H1 (cell line): ENCODE data around the gene BIN2. TPM values are rescaled to one million over a fixed set of nuclear protein-coding genes. Genes with fewer than 3 reads are reported as not detected.
A peak's percentile ranks its signal among the peaks of the same experiment; 100 is the strongest.

Source experiments
- CTCF ChIA-PET: fragments of 300-600 bp; sonication (Branson Sonifier 250); formaldehyde crosslinking; loops from one replicate; lab custom pipeline; 2021; ENCODE audit not compliant: partially characterized antibody; lab: Charles Lee
- POLR2A ChIA-PET: fragments of 300-600 bp; sonication (Branson Sonifier 250); formaldehyde crosslinking; loops from one replicate; lab custom pipeline; 2021; ENCODE audit warnings: inconsistent platforms; ENCODE audit not compliant: partially characterized antibody; lab: Charles Lee
- DNase-seq, 2 experiments: peaks; one replicate each; pipeline versions ENCODE4 v3.0.0 to v3.0.0-alpha.2; 2010 to 2022; ENCODE audit warnings: low spot score in 2 of 2, low read depth in 1 of 2, mixed read lengths in 1 of 2
- FAIRE-seq: peaks from 2 replicates; lab custom pipeline; 2011; peaks lifted over from hg19 to GRCh38; lab: Jason Lieb, UNC
- H2AFZ ChIP-seq: 2 replicates; pipeline ENCODE4 v1.8.1; 2012; ENCODE audit warnings: low read length, inconsistent platforms
- H2AK5ac ChIP-seq: 2 replicates; pipeline ENCODE4 v1.6.1; 2013; ENCODE audit warnings: low read depth, low read length
- H2BK120ac ChIP-seq: replicated peaks from 2 replicates; pipeline ENCODE3; 2013; ENCODE audit warnings: low read depth, low read length, inconsistent platforms
- H2BK12ac ChIP-seq: 2 replicates; pipeline ENCODE4 v1.6.1; 2013; ENCODE audit warnings: low read depth, low read length
- H2BK15ac ChIP-seq: 2 replicates; pipeline ENCODE4 v1.6.1; 2013; ENCODE audit warnings: low read length
- H2BK20ac ChIP-seq: 2 replicates; pipeline ENCODE4 v1.6.1; 2013; ENCODE audit warnings: low read length
- H2BK5ac ChIP-seq: 2 replicates; pipeline ENCODE4 v1.6.1; 2013; ENCODE audit warnings: low read depth, low read length
- H3K14ac ChIP-seq: 2 replicates; pipeline ENCODE4 v1.6.1; 2013; ENCODE audit warnings: inconsistent platforms; ENCODE audit not compliant: insufficient read length
- H3K18ac ChIP-seq: 2 replicates; pipeline ENCODE4 v1.6.1; 2013; ENCODE audit warnings: low read length; ENCODE audit errors: extremely low read depth
- H3K23ac ChIP-seq: 2 replicates; pipeline ENCODE4 v1.6.1; 2013; ENCODE audit warnings: inconsistent platforms; ENCODE audit not compliant: insufficient read length
- H3K23me2 ChIP-seq: 2 replicates; pipeline ENCODE4 v1.6.1; 2013; ENCODE audit warnings: low read depth, low read length
- H3K27ac ChIP-seq: 2 replicates; pipeline ENCODE4 v1.6.1; 2011; ENCODE audit warnings: low read depth, low read length, inconsistent platforms
- H3K27me3 ChIP-seq, 4 experiments: replicated peaks in 1 of 4; 1 replicate in 1 of 4; 2 replicates in 3 of 4; pipeline versions ENCODE4 v1.6.1 to v1.8.1; 2011 to 2013; ENCODE audit warnings: low read length in 3 of 4, mild to moderate bottlenecking in 3 of 4, inconsistent platforms in 2 of 4, mixed read lengths in 2 of 4, moderate library complexity in 1 of 4; ENCODE audit not compliant: control insufficient read depth in 3 of 4, insufficient read depth in 3 of 4; ENCODE audit errors: extremely low read depth in 1 of 4
- H3K36me3 ChIP-seq, 4 experiments: 2 replicates each; pipeline versions ENCODE4 v1.6.1 to v1.8.1; 2011 to 2013; ENCODE audit warnings: mild to moderate bottlenecking in 4 of 4, low read length in 3 of 4, moderate library complexity in 2 of 4, control low read depth in 1 of 4, inconsistent platforms in 1 of 4; ENCODE audit not compliant: insufficient read depth in 4 of 4, control insufficient read depth in 2 of 4
- H3K4ac ChIP-seq: replicated peaks from 2 replicates; pipeline ENCODE3; 2013; ENCODE audit warnings: low read length, low read depth, mixed read lengths, inconsistent platforms; ENCODE audit not compliant: insufficient read length
- H3K4me1 ChIP-seq, 4 experiments: replicated peaks in 1 of 4; 1 replicate in 1 of 4; 2 replicates in 3 of 4; pipeline versions ENCODE4 v1.6.1 to v1.8.1; 2011 to 2013; ENCODE audit warnings: low read length in 3 of 4, inconsistent platforms in 2 of 4, mixed read lengths in 1 of 4; ENCODE audit not compliant: insufficient read depth in 4 of 4, control insufficient read depth in 3 of 4
- H3K4me2 ChIP-seq, 2 experiments: 2 replicates each; pipeline versions ENCODE4 v1.6.1 to v1.8.1; 2011 to 2013; ENCODE audit warnings: low read depth in 2 of 2, low read length in 2 of 2, control low read depth in 1 of 2, inconsistent platforms in 1 of 2, mild to moderate bottlenecking in 1 of 2; ENCODE audit not compliant: insufficient read depth in 1 of 2
- H3K4me3 ChIP-seq, 4 experiments: fragments of 200-600, 300-600 bp in 1 of 4; sonication (generic), shearing (Covaris generic), sonication (Bioruptor Twin) in 1 of 4; 2 replicates each; pipeline versions ENCODE4 v1.5.1 to v1.8.1; 2011 to 2016; ENCODE audit warnings: low read length in 4 of 4, low read depth in 3 of 4, control low read depth in 2 of 4, inconsistent platforms in 2 of 4, mild to moderate bottlenecking in 2 of 4, mixed read lengths in 1 of 4, moderate library complexity in 1 of 4; ENCODE audit not compliant: insufficient read depth in 2 of 4; ENCODE audit errors: extremely low read depth in 1 of 4
- H3K56ac ChIP-seq: replicated peaks from 2 replicates; pipeline ENCODE3; 2013; ENCODE audit warnings: low read depth, mild to moderate bottlenecking, mixed read lengths, low read length, inconsistent platforms; ENCODE audit not compliant: insufficient read length
- H3K79me1 ChIP-seq: 2 replicates; pipeline ENCODE4 v1.6.1; 2013; ENCODE audit warnings: low read depth, low read length, control low read depth
- H3K79me2 ChIP-seq, 2 experiments: 2 replicates each; pipeline versions ENCODE4 v1.6.1 to v1.8.1; 2012 to 2013; ENCODE audit warnings: low read length in 2 of 2, mild to moderate bottlenecking in 2 of 2, inconsistent platforms in 1 of 2; ENCODE audit not compliant: insufficient read depth in 2 of 2, control insufficient read depth in 1 of 2
- H3K9ac ChIP-seq, 4 experiments: replicated peaks in 1 of 4; 1 replicate in 1 of 4; 2 replicates in 3 of 4; pipeline versions ENCODE4 v1.6.1 to v1.8.1; 2011 to 2013; ENCODE audit warnings: low read depth in 3 of 4, low read length in 3 of 4, control low read depth in 2 of 4, mild to moderate bottlenecking in 2 of 4, moderate library complexity in 2 of 4, inconsistent platforms in 1 of 4; ENCODE audit errors: extremely low read depth in 1 of 4
- H3K9me3 ChIP-seq, 2 experiments: 2 replicates each; pipeline versions ENCODE4 v1.6.1 to v1.8.1; 2012 to 2013; ENCODE audit warnings: mild to moderate bottlenecking in 2 of 2, moderate library complexity in 2 of 2, control low read depth in 1 of 2, inconsistent platforms in 1 of 2, low read depth in 1 of 2, low read length in 1 of 2, mixed read lengths in 1 of 2; ENCODE audit not compliant: insufficient read depth in 2 of 2
- H4K20me1 ChIP-seq, 2 experiments: replicated peaks in 1 of 2; 2 replicates each; pipeline versions ENCODE3 to v1.8.1; 2011 to 2013; ENCODE audit warnings: inconsistent platforms in 2 of 2, low read length in 2 of 2, mild to moderate bottlenecking in 1 of 2; ENCODE audit not compliant: insufficient read depth in 2 of 2, control insufficient read depth in 1 of 2
- H4K5ac ChIP-seq: 2 replicates; pipeline ENCODE4 v1.6.1; 2013; ENCODE audit warnings: low read length, low read depth, mixed read lengths, inconsistent platforms; ENCODE audit not compliant: insufficient read length
- H4K8ac ChIP-seq: 2 replicates; pipeline ENCODE4 v1.8.0; 2013; ENCODE audit warnings: mild to moderate bottlenecking, moderate library complexity, low read length, inconsistent platforms; ENCODE audit not compliant: insufficient read depth; ENCODE audit errors: extremely low read depth
- H4K91ac ChIP-seq: replicated peaks from 2 replicates; pipeline ENCODE3; 2013; ENCODE audit warnings: low read length, mixed read lengths, inconsistent platforms; ENCODE audit not compliant: insufficient read length
- EP300 ChIP-seq, 2 experiments: IDR thresholded peaks; 1 replicate in 1 of 2; 2 replicates in 1 of 2; pipeline ENCODE4 v1.6.1; 2011 to 2012; ENCODE audit warnings: low read depth in 2 of 2, low read length in 2 of 2, mild to moderate bottlenecking in 2 of 2, borderline replicate concordance in 1 of 2, inconsistent platforms in 1 of 2, moderate library complexity in 1 of 2
- WGBS, 2 experiments: shearing (Covaris generic) in 1 of 2; methylation state at CpG; one replicate each; pipeline versions ENCODE4 v1.1.6 to v1.1.7; 2013 to 2015; ENCODE audit warnings: low lambda C conversion rate in 2 of 2, mixed read lengths in 2 of 2, inconsistent platforms in 1 of 2, low coverage in 1 of 2, missing lambda C conversion rate in 1 of 2; ENCODE audit not compliant: insufficient replicate concordance in 2 of 2, insufficient coverage in 1 of 2, insufficient read length in 1 of 2; ENCODE audit errors: extremely low coverage in 1 of 2, missing lambda C conversion rate in 1 of 2; 5-methylcytosine and 5-hydroxymethylcytosine counted together
- long read RNA-seq, 2 experiments: library from RNA in 1 of 2; library from capped mRNA in 1 of 2; stranded (forward); transcript quantifications; one replicate each; pipeline ENCODE4 v2.0.0, GENCODE V29; 2021; ENCODE audit warnings: inconsistent platforms in 1 of 2
- polyA minus RNA-seq, 3 experiments: library from RNA; depleted of rRNA, polyadenylated mRNA; stranded (reverse); fragments of >200 nt; gene quantifications; 1 replicate in 2 of 3; 2 replicates in 1 of 3; pipeline ENCODE4 v1.2.3, GENCODE V29; 2011
- polyA plus RNA-seq, 7 experiments: library from polyadenylated mRNA; depleted of rRNA in 3 of 7; stranded (reverse) in 5 of 7; unstranded in 2 of 7; fragments of >200 nt in 5 of 7; fragments of 200-250 nt in 2 of 7; gene quantifications; 1 replicate in 5 of 7; 2 replicates in 1 of 7; 4 replicates in 1 of 7; pipeline versions ENCODE4 v1.2.1 to v1.2.3, GENCODE V29; 2011 to 2013; ENCODE audit warnings: missing spikeins in 2 of 7, mixed read lengths in 2 of 7
- total RNA-seq: library from RNA; stranded (reverse); fragmentation: NEBNext Ultra II Directional; extraction: Animal tissue kit (Norgen Biotek cat#: 25700); gene quantifications from 2 replicates; pipeline ENCODE4 v1.2.1, GENCODE V29; 2021

BIN2 gene
- total RNA-seq, result not detected in 2 replicates
- polyA plus RNA-seq (2011; rRNA removed), result 0.05 TPM in 1 of 2 replicates, not detected in the other
- polyA plus RNA-seq (2011; cell fraction: cytosol; rRNA removed), result 0.08 TPM
- polyA plus RNA-seq (2011; cell fraction: nucleus; rRNA removed), result not detected
- 0.13 TPM in 1 of 4 replicates, not detected in the others for polyA plus RNA-seq (2012, experiment 1 of 2)
- not detected for polyA plus RNA-seq (2012, experiment 2 of 2)
- polyA plus RNA-seq (2013, experiment 1 of 2), result 0.04 TPM
- 0.07 TPM for polyA plus RNA-seq (2013, experiment 2 of 2)
- 0.24 TPM in 1 of 2 replicates, not detected in the other for polyA minus RNA-seq (2011; rRNA and poly(A)+ RNA removed)
- not detected for polyA minus RNA-seq (2011; cell fraction: cytosol; rRNA and poly(A)+ RNA removed)
- not detected for polyA minus RNA-seq (2011; cell fraction: nucleus; rRNA and poly(A)+ RNA removed)
- long read RNA-seq, experiment 1, partial matches to known transcripts, result 1 of 1 reads
- long read RNA-seq, experiment 1, other reads (novel, unspliced or antisense), result 0 of 1 reads
- long read RNA-seq, experiment 2, partial matches to known transcripts, result 1 of 1 reads
- long read RNA-seq, experiment 2, other reads (novel, unspliced or antisense), result 0 of 1 reads

DNA sequence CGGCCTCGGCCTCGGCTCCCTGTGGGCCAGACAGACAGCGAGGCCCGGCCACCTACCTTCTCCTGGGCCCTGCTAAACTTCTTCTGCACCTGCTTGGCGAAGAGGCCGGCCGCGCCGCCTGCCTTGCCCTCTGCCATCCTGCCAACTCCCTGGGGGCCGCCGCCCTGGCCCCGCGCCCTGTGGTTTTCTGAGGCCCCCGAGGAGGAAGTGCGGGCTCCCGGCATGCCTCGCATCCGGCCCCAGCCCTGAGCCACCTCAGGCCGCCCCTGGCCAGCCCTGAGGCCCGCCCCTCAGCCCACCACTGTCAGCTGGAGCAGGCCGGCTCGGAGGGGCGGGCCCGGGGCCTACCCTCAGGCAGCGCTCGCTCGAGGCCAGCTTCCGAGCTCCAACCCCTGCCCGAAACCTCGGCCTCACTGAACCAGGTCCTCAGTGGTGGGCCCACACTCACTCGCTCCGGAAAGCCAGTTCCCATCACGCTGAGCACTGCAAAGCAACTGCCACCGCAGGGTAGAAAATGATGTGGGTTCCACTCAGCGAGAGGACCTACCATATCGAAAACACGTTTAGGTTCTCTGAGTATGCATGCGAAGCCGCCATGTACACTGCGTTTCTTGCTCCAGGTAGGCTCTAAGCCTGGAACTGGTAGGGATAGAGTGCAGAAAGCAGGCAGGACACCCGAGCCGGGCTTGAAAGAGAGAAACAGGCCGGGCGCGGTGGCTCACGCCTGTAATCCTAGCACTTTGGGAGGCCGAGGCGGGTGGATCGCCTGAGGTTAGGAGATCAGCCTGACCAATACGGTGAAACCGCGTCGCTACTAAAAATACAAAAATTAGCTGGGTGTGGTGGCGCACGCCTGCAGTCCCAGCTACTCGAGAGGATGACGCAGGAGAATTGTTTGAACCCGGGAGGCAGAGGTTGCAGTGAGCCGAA lies at the start of gene BIN2:
Gene BIN2, minus strand, starts transcription at position 209 of the 930 bp plus-strand sequence. Its CDS starts 72 bp downstream, at position 137.
- no peak within 1 kb of the TSS for H3K14ac ChIP-seq
- H3K79me2 ChIP-seq, result no peaks in the 10 kb centered on the region
- H3K23me2 ChIP-seq, result no peaks in the 10 kb centered on the region
- no peak within 1 kb of the TSS for H2BK5ac ChIP-seq
- H3K36me3 ChIP-seq, result no peaks in the 10 kb centered on the region
- FAIRE-seq, result no peak
- WGBS, 2 experiments, result 96% methylated on average over 43 of the region's 60 CpGs; no CpG with 5 or more reads in 1 of the 2 experiments
- no peaks in the 10 kb centered on the region for H4K20me1 ChIP-seq
- no peak within 1 kb of the TSS; the same call in 1 of the 2 replicates for H2BK15ac ChIP-seq
- H3K9me3 ChIP-seq, result no peaks in the 10 kb centered on the region
- H3K4me1 ChIP-seq, result peaks cover 2 to 10% (median 4%) of the 10 kb centered on the region in 4 experiments; a peak in 6 of 7 replicates
- no peak within 1 kb of the TSS for H3K9ac ChIP-seq
- CTCF ChIA-PET, result interaction anchor here (7.0 kb wide), 1 partner anchor 17 kb away, joined by 45 read pairs; no protein-coding TSS in a partner anchor
- no peak within 1 kb of the TSS for H3K23ac ChIP-seq
- H3K27me3 ChIP-seq, result no peaks in the 10 kb centered on the region; a peak in 1 of 7 replicates
- H3K4me3 ChIP-seq, result no peak within 1 kb of the TSS
- peak within 1 kb of the TSS; percentile 40; the same call in 1 of the 2 replicates for H2BK20ac ChIP-seq
- POLR2A ChIA-PET, result no interaction called here
- no peak within 1 kb of the TSS for H2AK5ac ChIP-seq
- H4K8ac ChIP-seq, result no peak within 1 kb of the TSS
- no peak for DNase-seq
- no peak within 1 kb of the TSS for H3K27ac ChIP-seq
- peak within 1 kb of the TSS; percentile 58; the same call in 1 of the 2 replicates for H2AFZ ChIP-seq
- H3K56ac ChIP-seq, result no peak within 1 kb of the TSS
- TF ChIP-seq EP300 (IDR thresholded peaks at IDR 0.05; ENCODE audit: borderline replicate concordance in 1 of 2, low read depth in 2 of 2, low read length in 2 of 2), result no peak
- H3K18ac ChIP-seq, result peak within 1 kb of the TSS; percentile 80
- H4K91ac ChIP-seq, result peak within 1 kb of the TSS; percentile 22
- H2BK12ac ChIP-seq, result peak within 1 kb of the TSS; percentile 88; the same call in 1 of the 2 replicates
- no peaks in the 10 kb centered on the region for H3K79me1 ChIP-seq
- no peak within 1 kb of the TSS for H4K5ac ChIP-seq
- H3K4ac ChIP-seq, result no peak within 1 kb of the TSS
- H3K4me2 ChIP-seq, result no peak within 1 kb of the TSS
- H2BK120ac ChIP-seq, result no peak within 1 kb of the TSS
